HEK293T (cell line): ENCODE data around the gene RPL38.

Source experiments
- CTCF ChIA-PET: fragments of 350-600 bp; formaldehyde crosslinking; extraction: SDS; loops from one replicate; lab custom pipeline; 2021; ENCODE audit warnings: antibody characterized with exemption, inconsistent platforms; lab: Yijun Ruan, JAX
- POLR2A ChIA-PET: fragments of 350-600 bp; formaldehyde crosslinking; extraction: SDS; loops from one replicate; lab custom pipeline; 2020; ENCODE audit warnings: antibody characterized with exemption, inconsistent platforms; lab: Yijun Ruan, JAX
- DNase-seq: peaks from one replicate; pipeline ENCODE4 v3.0.0; 2012; ENCODE audit warnings: mixed read lengths; ENCODE audit errors: extremely low spot score
- ARNT ChIP-seq: fragments of 450-650 bp; IDR thresholded peaks from 2 replicates; pipeline ENCODE4 v1.6.1; 2017; ENCODE audit warnings: mild to moderate bottlenecking
- BHLHE40 ChIP-seq: fragments of 450-650 bp; IDR thresholded peaks from 2 replicates; pipeline ENCODE4 v1.6.1; 2016; ENCODE audit warnings: mild to moderate bottlenecking, moderate library complexity, borderline replicate concordance
- CTBP1 ChIP-seq: fragments of 450-650 bp; IDR thresholded peaks from 2 replicates; pipeline ENCODE4 v1.6.1; 2016; ENCODE audit warnings: borderline replicate concordance
- ELF4 ChIP-seq: fragments of 450-650 bp; IDR thresholded peaks from 2 replicates; pipeline ENCODE4 v1.6.1; 2017; ENCODE audit warnings: antibody characterized with exemption
- FOXA1 ChIP-seq: fragments of 450-650 bp; IDR thresholded peaks from 2 replicates; pipeline ENCODE4 v1.6.1; 2016; ENCODE audit warnings: mild to moderate bottlenecking
- FOXK2 ChIP-seq: fragments of 450-650 bp; IDR thresholded peaks from 2 replicates; pipeline ENCODE4 v1.6.1; 2016; ENCODE audit warnings: mild to moderate bottlenecking
- FOXM1 ChIP-seq: fragments of 450-650 bp; IDR thresholded peaks from 2 replicates; pipeline ENCODE4 v1.6.1; 2017; ENCODE audit warnings: mild to moderate bottlenecking, borderline replicate concordance
- HDGF ChIP-seq: fragments of 450-650 bp; IDR thresholded peaks from 2 replicates; pipeline ENCODE4 v1.6.1; 2017; ENCODE audit warnings: antibody characterized with exemption, borderline replicate concordance
- L3MBTL2 ChIP-seq: fragments of 450-650 bp; conservative IDR thresholded peaks from 2 replicates; pipeline ENCODE4 v1.6.1; 2016; ENCODE audit warnings: mild to moderate bottlenecking
- LEF1 ChIP-seq: fragments of 450-650 bp; IDR thresholded peaks from 2 replicates; pipeline ENCODE4 v1.6.1; 2017; ENCODE audit warnings: mild to moderate bottlenecking, borderline replicate concordance
- NFRKB ChIP-seq: fragments of 450-650 bp; IDR thresholded peaks from 2 replicates; pipeline ENCODE4 v1.6.1; 2016; ENCODE audit warnings: mild to moderate bottlenecking, moderate library complexity
- PKNOX1 ChIP-seq: fragments of 450-650 bp; IDR thresholded peaks from 2 replicates; pipeline ENCODE4 v1.6.1; 2016
- SP1 ChIP-seq: fragments of 450-650 bp; IDR thresholded peaks from 2 replicates; pipeline ENCODE4 v1.6.1; 2017
- SUZ12 ChIP-seq: fragments of 450-650 bp; IDR thresholded peaks from 2 replicates; pipeline ENCODE4 v1.6.1; 2016; ENCODE audit warnings: mild to moderate bottlenecking
- TARDBP ChIP-seq: fragments of 450-650 bp; IDR thresholded peaks from 2 replicates; pipeline ENCODE4 v1.6.1; 2016
- ZNF384 ChIP-seq: fragments of 450-650 bp; IDR thresholded peaks from 2 replicates; pipeline ENCODE4 v1.6.1; 2016

RPL38 gene

GRCh38 chr17:74212209-74212912 is 8.9 kb downstream of the RPL38 start:
- CTCF ChIA-PET = interaction anchor here (1.0 kb wide), 1 partner anchor 84 kb away, joined by 3 read pairs; no protein-coding TSS in a partner anchor
- POLR2A ChIA-PET = interaction anchor here (0.9 to 1.4 kb wide), 5 partner anchors 9 to 84 kb away, joined by 3 to 10 read pairs (median 5); partner anchors contain the start of gene RPL38
- no peak for DNase-seq
- no peak for TF ChIP-seq BHLHE40

- DNase-seq = peak; percentile 88
- 0 out of 2 replicates have a peak, but pooled peaks have one; percentile 20 for TF ChIP-seq PKNOX1
- 0 out of 2 replicates have a peak, but pooled peaks have one; percentile 29 for TF ChIP-seq L3MBTL2
- no peak for TF ChIP-seq SUZ12
- peak; percentile 79; the same call in 1 of the 2 replicates for TF ChIP-seq LEF1
- ChIA-PET CTCF (interaction anchor here (0.6 to 1.4 kb wide), 3 partner anchors 14 to 701 kb away, joined by 3 read pairs; no protein-coding TSS in a partner anchor), POLR2A (interaction anchor here (0.8 to 1.4 kb wide), 5 partner anchors 9 to 83 kb away, joined by 3 to 10 read pairs (median 5); partner anchors contain the start of gene RPL38)
These were observed 9.7 kb downstream of the RPL38 start, which contains the start of gene TTYH2 for GRCh38 chr17:74212913-74213791. Gene TTYH2, plus strand, starts transcription at chr17:74213571. Its CDS starts 17 bp downstream, at chr17:74213588.

GRCh38 chr17:74213861-74214391 is 10.4 kb downstream of the RPL38 start:
- ChIA-PET POLR2A (interaction anchor here (0.8 to 1.7 kb wide), 4 partner anchors 8 to 35 kb away, joined by 5 to 10 read pairs (median 7); partner anchors contain the start of gene RPL38), CTCF (interaction anchor here (1.0 to 1.4 kb wide), 2 partner anchors 13 to 83 kb away, joined by 3 read pairs; no protein-coding TSS in a partner anchor)
- TF ChIP-seq PKNOX1 = no peak
- no peak for TF ChIP-seq L3MBTL2
- TF ChIP-seq SP1 = no peak
- TF ChIP-seq HDGF = no peak
- no peak for TF ChIP-seq ZNF384
- no peak for TF ChIP-seq ELF4
- no peak for TF ChIP-seq TARDBP
- TF ChIP-seq ARNT = no peak
- TF ChIP-seq FOXM1 = no peak
- no peak for TF ChIP-seq NFRKB
- no peak for TF ChIP-seq FOXK2
- no peak for TF ChIP-seq SUZ12
- TF ChIP-seq LEF1 = no peak
- no peak for TF ChIP-seq CTBP1
- TF ChIP-seq FOXA1 = no peak
- no peak for TF ChIP-seq BHLHE40
- DNase-seq = no peak

DNA sequence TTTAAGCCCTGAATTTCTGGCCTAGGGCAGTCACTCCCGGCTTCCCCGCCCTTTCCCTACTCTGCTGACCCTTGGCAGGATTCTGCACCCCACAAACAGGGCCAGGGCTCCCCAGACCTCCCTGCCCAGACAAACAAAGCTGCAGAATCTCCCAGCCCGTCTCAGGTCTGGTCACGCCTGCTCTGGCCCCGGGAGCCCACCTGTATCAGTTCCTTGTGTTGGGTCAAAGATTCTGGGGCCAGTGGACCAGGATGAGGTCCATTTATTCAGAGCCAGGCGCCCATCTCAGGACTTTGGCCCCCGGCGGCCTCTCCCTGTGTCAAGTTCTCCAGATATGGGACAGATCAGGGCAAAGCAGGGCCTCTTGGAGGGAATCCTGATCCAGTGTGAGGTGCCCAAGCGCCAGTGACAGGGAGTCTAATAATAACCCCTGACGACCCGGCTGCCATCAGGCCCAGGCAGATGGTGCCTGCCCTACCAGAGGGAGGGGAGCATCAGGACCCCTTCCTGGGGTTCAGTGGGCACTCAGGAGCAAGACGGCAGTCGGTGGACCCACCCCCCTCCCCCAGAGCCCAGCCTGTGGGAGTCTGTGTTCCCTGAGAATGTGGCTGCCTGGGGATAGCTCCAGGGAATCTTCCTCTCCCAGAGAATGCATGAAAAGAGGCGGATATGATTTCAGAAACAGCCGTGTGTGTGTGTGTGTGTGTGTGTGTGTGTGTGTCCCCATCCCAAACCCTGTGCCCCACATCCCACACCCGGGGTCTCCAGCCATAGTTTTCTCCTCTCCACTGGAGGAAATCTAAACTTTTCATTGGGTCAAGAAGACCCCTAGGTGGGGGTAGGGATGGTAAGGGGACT is 11.2 kb downstream of the RPL38 start:
- DNase-seq = no peak
- CTCF ChIA-PET = no interaction called here
- POLR2A ChIA-PET = interaction anchor here (1.7 kb wide), 1 partner anchor 10 kb away, joined by 6 read pairs; the partner anchor contains the start of gene RPL38
- no peak for TF ChIP-seq CTBP1
- no peak for TF ChIP-seq ARNT
- no peak for TF ChIP-seq LEF1

DNA sequence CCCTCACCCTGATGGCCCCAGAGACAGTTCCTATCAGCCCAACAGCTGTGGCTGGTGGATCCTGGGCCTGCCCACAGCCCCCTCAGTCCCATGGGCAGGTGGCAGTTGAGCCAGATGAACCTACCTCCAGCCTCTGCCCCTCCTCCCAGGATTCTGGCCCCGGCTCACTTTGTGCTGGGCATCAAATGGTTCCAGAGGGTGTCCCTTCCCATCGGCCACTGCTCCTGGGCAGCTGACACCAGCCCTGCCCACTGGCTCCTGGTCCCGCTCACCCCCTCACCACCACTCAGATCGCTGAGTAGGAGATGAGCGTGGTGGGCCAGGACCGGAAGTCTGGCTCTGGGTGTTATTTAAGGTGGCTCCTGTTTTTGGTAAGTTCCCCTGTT is 11.9 kb downstream of the RPL38 start:
- CTCF ChIA-PET = no interaction called here

GRCh38 chr17:74216505-74216904 is 13.0 kb downstream of the RPL38 start:
- CTCF ChIA-PET = interaction anchor here (0.7 to 0.8 kb wide), 2 partner anchors 145 to 316 kb away, joined by 3 to 4 read pairs; no protein-coding TSS in a partner anchor
- TF ChIP-seq NFRKB (no peak), FOXK2 (no peak), FOXM1 (no peak), CTBP1 (no peak), ARNT (no peak), ZNF384 (no peak), TARDBP (no peak), LEF1 (no peak), BHLHE40 (no peak), SUZ12 (no peak), ELF4 (no peak), FOXA1 (no peak), PKNOX1 (no peak), SP1 (no peak), HDGF (no peak), L3MBTL2 (no peak)
- no peak for DNase-seq
- POLR2A ChIA-PET = no interaction called here

More for the DNA sequence above, 11.9 kb downstream of the RPL38 start:
- no peak for DNase-seq
- TF ChIP-seq ARNT (no peak), LEF1 (no peak), ZNF384 (no peak)
- POLR2A ChIA-PET = interaction anchor here (1.7 kb wide), 1 partner anchor 11 kb away, joined by 6 read pairs; the partner anchor contains the start of gene RPL38
